HL-60/S4 (cell line): ENCODE measurements around the gene TFF2.

Source experiments
- in situ Hi-C: fragments of 300-500 bp; cut with MboI; formaldehyde crosslinking; loops from 2 replicates; pipeline ENCODE4 v1.14.3; 2022; ENCODE audit warnings: low sequenced_read_pairs

Gene TFF2

GRCh38 chr21:42367367-42368165 lies 16.8 kb upstream of the TFF2 start:
- in situ Hi-C loops, result no loop called here

DNA sequence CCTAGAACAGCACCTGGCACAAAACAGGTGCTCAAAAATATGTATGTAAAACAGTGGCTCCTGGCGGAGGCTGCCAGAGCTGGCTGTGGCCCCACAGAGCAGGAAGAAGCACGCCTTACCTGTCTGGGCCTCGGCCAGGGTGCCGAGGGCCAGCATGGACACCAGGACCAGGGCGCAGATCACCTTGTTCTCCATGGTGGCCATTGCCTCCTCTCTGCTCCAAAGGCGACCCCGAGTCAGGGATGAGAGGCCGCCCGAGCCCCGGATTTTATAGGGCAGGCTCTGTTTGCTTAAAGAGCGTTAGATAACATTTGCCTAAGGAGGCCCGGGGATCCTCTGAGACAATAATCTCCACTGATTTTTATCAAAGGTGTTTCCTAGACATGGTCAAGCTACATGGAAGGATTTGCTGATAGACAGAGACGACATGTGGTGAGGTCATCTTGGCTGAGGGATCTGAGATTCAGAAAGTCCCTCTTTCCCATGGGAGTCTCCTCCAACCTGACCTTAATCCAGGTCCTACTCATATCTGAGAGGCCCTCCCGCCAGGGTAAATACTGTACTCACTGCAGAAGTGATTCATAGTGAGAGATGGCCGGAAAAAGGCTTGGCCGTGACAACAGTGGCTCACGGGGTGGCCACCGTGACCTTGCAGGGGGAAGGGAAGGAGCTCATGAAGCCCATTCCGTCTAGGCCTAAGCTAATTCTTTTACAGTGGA lies 15.7 kb upstream of the TFF2 start, which contains the start of gene TFF1:
TSS of gene TFF1 (minus strand) at position 244 of the 719 bp plus-strand sequence. CDS start at position 204, 40 bp downstream.
- in situ Hi-C loops, result no loop called here

DNA sequence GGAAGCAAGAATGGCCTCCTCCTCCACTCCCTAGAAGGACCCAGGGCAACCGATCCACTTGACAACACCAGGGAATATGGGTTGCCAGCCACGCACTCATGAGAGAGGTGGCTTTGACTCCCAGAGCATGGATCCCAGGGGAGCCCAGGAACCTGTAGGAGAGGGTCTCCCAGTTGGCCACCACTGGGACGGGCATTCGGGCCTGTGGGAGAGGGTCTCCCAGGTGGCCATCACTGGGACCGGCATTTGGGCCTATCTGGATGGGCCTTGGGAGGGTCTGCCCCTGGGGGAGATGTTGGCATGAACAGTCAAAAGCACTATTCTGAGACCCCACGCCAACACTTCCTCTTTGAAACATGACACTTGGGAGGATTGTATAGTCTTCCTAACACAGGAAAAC lies 15.0 kb upstream of the TFF2 start:
- in situ Hi-C loops, result no loop called here

- in situ Hi-C loops, result no loop called here
These were observed 13.6 kb upstream of the TFF2 start for GRCh38 chr21:42364304-42364865.

DNA sequence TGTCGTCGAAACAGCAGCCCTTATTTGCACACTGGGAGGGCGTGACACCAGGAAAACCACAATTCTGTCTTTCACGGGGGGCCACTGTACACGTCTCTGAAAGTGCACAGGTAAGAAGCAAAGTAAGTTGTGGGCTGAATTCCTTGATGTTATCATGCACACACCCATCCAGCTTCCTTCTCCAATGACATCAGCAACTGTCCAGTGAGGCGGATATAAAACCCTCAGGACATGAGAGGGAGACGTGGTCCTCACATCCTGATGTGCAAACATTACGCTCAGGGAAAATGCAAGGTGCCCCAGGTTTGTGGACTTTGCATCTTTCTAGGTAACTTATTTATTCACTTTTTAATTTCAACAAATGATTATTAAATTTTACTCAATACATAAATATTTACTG lies 12.5 kb upstream of the TFF2 start:
- in situ Hi-C loops, result no loop called here

GRCh38 chr21:42362700-42363099 lies 11.9 kb upstream of the TFF2 start:
- in situ Hi-C loops, result no loop called here

GRCh38 chr21:42362198-42362597 lies 11.4 kb upstream of the TFF2 start:
- in situ Hi-C loops, result no loop called here

DNA sequence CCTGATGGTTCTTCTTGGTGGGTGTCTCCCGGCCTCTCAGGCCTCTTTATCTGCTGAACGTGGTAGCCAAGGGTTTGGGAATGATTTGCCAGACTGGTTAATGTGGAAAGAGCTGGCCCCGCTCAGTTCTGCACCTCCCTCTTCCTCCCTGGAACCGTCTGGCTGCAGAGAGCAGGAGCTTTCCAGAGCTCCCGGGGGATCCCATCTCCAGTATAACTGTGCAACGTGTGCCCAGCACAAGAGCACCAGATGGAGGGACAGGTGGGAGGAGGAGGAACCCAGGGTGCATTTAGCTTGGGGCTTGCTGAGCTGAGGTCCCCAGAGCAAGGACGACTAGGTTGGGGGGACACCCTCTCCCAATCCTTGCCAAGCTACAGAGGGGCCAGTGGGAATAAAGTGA lies 10.5 kb upstream of the TFF2 start:
- in situ Hi-C loops, result no loop called here

DNA sequence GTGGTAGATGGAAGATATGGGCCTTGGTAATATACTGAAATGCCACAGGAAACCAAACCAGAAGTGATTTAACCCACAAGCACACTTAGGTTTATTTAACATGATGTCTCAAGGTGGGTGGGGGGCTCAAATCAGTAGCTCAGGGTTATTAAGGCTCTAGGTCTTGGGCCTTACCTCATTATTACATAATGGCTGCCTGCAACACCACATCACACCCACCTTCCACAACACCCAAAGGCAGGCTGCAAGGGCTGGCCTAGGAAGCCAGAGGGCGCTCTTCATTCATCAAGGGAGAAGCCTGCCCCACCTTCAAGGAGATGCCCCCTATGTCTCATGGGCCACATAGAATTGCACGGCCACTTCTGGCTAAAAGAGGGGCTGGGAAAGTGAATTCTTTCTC lies 9.5 kb upstream of the TFF2 start:
- in situ Hi-C loops, result no loop called here

GRCh38 chr21:42358937-42359336 lies 8.1 kb upstream of the TFF2 start:
- in situ Hi-C loops, result no loop called here

GRCh38 chr21:42358261-42358660 lies 7.5 kb upstream of the TFF2 start:
- in situ Hi-C loops, result no loop called here

DNA sequence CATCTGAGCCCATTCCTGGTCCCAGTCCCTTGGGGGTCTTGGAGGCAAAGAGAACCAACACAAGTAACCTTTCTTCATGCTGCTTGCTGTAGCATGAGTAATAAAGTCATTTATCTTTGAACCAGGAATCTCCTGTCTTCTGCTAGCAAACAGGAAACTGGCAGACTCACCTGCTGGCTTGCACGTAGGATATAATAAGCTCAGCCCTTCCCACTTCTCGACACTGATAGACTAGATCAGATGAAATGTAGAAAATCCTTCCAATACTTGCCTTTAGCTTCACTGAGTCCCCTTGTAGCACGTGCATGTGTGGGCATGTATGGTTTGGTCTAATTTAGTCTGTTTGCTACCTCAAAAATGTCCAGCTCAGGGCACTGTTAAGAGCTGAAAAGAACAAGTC lies 6.5 kb upstream of the TFF2 start:
- in situ Hi-C loops, result no loop called here

DNA sequence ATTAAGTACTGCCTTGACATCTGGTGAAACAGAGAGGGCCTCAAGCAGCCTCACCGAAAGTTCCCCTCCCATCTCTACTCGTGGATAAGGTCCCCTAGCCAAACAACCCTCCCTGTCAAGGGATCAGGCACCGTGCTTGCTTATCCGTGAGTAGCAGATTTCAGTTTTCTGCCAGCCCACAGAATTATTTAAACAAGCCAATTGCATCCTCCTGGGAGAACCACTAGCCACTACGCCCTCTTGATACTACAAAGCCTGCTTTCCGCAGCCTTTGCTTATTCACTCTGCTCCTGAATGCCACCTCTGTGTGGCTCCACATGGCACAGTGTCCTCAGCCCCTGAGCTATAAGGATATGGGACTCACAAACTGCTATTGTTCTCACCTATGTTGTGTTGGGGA lies 5.9 kb upstream of the TFF2 start:
- in situ Hi-C loops, result no loop called here

DNA sequence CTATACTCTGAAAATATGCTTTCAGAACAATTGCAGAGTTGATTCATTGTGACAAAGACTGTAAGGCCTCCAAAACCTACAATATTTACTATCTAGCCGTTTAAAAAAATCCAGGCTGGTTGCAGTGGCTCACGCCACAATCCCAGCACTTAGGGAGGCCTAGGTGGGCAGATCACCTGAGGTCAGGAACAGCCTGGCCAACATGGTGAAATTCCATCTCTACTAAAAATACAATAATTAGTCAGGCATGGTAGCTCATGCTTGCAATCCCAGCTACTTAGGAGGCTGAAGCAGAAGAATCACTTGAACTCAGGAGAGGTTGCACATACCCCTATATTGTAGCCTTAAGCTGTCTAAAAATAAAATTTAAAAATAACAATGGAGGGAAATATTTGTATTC lies 5.3 kb upstream of the TFF2 start:
- in situ Hi-C loops, result no loop called here

DNA sequence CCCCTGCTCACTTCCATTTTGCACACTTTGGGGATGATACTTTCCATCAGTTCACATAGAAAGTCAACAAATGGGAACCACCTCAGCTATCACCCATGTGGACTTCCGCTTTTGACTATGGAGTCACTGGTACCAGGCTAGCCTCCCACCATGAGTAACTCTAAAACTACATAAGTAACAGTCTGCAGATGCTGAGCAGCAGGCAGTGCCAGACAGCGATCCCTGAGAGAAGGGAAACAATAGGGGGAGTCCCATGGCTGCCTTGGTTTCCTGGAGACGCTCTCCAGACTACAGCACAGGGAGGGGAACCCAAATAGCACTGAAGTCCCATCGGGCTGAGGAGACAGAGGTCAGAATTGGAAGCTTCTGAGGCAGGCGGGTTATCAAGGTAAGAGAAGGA lies 2.8 kb upstream of the TFF2 start:
- in situ Hi-C loops, result no loop called here

DNA sequence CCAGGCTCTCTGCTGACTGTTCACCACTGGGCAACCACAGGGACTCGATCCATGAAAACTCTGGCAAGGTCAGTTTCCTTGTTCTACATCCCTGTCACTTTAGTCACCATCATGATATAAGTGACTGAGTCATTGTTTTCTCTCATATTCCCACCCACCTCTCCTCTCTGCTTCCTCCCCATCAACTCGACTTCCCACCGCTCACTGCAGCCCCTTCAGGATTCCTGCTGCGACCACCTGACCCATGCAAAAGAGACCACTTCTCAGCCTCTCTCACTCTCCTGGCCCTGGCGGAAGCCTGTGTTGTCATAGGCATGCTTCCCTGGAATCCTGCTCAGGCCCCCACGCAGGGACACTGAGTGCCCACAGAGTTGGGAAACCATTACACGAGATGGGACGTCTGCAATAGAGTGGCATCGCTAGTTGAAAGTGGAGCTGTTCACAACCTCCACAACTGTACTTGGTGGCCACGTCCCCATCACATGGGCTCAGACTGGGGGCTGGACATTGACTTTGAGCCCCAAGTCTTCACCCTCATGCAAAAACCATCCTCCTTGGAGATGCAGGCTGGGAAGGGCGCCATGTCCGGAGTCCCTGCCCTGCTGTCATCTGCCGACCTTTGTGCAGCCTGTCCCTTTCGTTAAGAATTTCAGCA lies 1.8 kb upstream of the TFF2 start:
- in situ Hi-C loops, result no loop called here

DNA sequence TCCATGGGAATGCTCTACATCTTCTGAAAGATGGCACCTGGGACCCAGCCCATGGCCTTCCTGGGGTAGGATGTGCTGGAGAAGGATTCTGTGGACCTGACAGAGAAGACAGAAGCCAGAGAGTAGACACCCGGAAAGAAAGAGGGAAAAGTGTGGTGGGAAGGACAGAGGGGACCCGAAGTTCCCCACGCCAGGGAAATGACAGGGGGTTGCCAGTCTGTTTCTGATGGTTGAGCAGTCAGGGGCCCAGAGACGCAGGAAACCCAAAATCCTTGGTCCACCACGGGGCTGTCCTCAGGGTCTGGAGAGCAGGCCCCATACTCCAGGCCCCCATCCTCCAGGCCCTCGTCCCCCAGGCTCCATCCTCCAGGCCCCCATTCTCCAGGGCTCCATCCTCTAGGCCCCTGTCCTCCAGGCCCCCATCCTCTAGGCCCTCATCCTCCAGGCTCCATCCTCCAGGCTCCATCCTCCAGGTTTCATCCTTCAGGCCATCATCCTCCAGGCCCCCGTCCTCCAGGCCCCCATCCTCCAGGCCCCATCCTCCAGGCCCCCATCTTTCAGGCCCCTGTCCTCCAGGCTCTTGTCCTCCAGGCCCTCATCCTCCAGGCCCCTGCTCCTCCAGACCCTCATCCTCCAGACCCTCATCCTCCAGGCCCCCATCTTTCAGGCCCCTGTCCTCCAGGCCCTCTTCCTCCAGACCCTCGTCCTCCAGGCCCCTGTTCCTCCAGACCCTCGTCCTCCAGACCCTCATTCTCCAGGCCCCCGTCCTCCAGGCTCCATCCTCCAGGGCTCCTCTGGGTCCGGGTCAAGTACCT lies 1.0 kb upstream of the TFF2 start:
- in situ Hi-C loops, result no loop called here

DNA sequence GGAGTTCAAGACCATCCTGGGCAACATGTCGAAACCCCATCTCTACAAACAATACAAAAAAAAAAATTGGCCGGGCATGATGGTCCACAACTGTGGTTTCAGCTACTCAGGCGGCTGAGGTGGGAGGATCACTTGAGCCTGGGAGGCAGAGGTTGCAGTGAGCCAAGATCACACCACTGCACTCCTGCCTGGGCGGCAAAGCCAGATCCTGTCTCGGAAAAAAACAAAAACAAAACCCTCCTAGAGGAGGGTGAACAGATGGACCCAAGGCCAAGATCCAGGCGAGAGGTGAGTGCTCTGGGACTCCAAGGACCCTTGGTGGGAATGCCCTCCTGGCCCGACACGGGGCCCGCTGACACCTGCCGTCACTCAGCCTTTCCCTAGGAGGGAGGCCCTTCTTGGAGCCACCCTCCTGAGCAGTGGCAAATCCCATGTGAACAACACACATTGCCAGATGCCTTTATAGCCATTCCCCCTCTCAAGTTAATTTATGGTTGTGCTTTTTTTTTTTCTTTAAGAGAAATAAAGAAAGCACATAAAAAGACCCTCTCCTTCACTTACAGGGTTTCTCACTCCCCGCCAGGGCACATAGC lies 380 bp downstream of the TFF2 start:
- in situ Hi-C loops, result no loop called here

- in situ Hi-C loops, result no loop called here
These were observed 1.1 kb downstream of the TFF2 start for GRCh38 chr21:42349420-42350317.
